PC-9 (cell line): Measurements from ENCODE around the gene ZMYND10. TPM values are rescaled to one million over a fixed set of nuclear protein-coding genes. Genes with fewer than 3 reads are reported as not detected.
A peak's percentile ranks its signal among the peaks of the same experiment; 100 is the strongest.

ENCODE experiments used
- Bru-seq: library from RNA; stranded (reverse); fragments of 400-500 nt; gene quantifications from one replicate; lab custom pipeline; 2021; lab: Mats Ljungman, UMichigan
- BruChase-seq, 2 experiments: library from RNA; stranded (reverse); fragments of 400-500 nt; gene quantifications; one replicate each; lab custom pipeline; 2021; lab: Mats Ljungman, UMichigan
- BruUV-seq: library from RNA; stranded (reverse); fragments of 400-500 nt; replicated peaks from 2 replicates; lab custom pipeline; 2021; lab: Mats Ljungman, UMichigan
- CTCF ChIA-PET: fragments of 300-600 bp; sonication (Branson Sonifier 250); formaldehyde crosslinking; loops from one replicate; lab custom pipeline; 2022; ENCODE audit warnings: antibody characterized with exemption; lab: Charles Lee
- POLR2A ChIA-PET: fragments of 300-600 bp; sonication (Branson Sonifier 250); formaldehyde crosslinking; loops from one replicate; lab custom pipeline; 2022; ENCODE audit warnings: antibody characterized with exemption; ENCODE audit not compliant: unreplicated experiment; lab: Charles Lee
- DNase-seq, 2 experiments: peaks; one replicate each; pipeline versions ENCODE4 v3.0.0 to v3.0.0-alpha.2; 2015 to 2022; ENCODE audit warnings: mixed read lengths in 1 of 2
- H2AFZ ChIP-seq: fragments of 200-600 bp; sonication (generic); 2 replicates; pipeline ENCODE4 v1.8.1; 2017; ENCODE audit warnings: antibody characterized with exemption
- H3F3A ChIP-seq: fragments of 200-600 bp; sonication (generic); 2 replicates; pipeline ENCODE4 v1.8.1; 2017; ENCODE audit warnings: antibody characterized with exemption, mild to moderate bottlenecking, low read depth; ENCODE audit not compliant: insufficient read depth
- H3K27ac ChIP-seq: fragments of 200-600 bp; sonication (generic); 2 replicates; pipeline ENCODE4 v1.6.1; 2016; ENCODE audit warnings: mixed run types
- H3K27me3 ChIP-seq: fragments of 200-600 bp; sonication (generic); 2 replicates; pipeline ENCODE4 v1.6.1; 2016; ENCODE audit warnings: low read depth, mixed run types; ENCODE audit not compliant: insufficient read depth
- H3K36me3 ChIP-seq: fragments of 200-600 bp; sonication (generic); 2 replicates; pipeline ENCODE4 v1.6.1; 2016; ENCODE audit warnings: low read depth, mixed run types
- H3K4me1 ChIP-seq: fragments of 200-600 bp; sonication (generic); replicated peaks from 2 replicates; pipeline ENCODE4 v1.6.1; 2016; ENCODE audit warnings: mixed run types; ENCODE audit not compliant: insufficient read depth
- H3K4me2 ChIP-seq: fragments of 200-600 bp; sonication (generic); 2 replicates; pipeline ENCODE4 v1.6.1; 2017; ENCODE audit warnings: mixed run types
- H3K4me3 ChIP-seq: fragments of 200-600 bp; sonication (generic); 2 replicates; pipeline ENCODE4 v1.6.1; 2016; ENCODE audit warnings: mixed run types
- H3K79me2 ChIP-seq: fragments of 200-600 bp; sonication (generic); 2 replicates; pipeline ENCODE4 v1.6.1; 2017; ENCODE audit warnings: low read depth, mixed run types
- H3K9me2 ChIP-seq: fragments of 200-600 bp; sonication (generic); 2 replicates; pipeline ENCODE4 v1.8.1; 2017; ENCODE audit warnings: mild to moderate bottlenecking; ENCODE audit not compliant: insufficient read depth
- H3K9me3 ChIP-seq: fragments of 200-600 bp; sonication (generic); 2 replicates; pipeline ENCODE4 v1.8.1; 2016; ENCODE audit warnings: low read depth; ENCODE audit not compliant: insufficient read depth
- H4K20me1 ChIP-seq: fragments of 200-600 bp; sonication (generic); 2 replicates; pipeline ENCODE4 v1.8.1; 2017; ENCODE audit not compliant: insufficient read depth
- CTCF ChIP-seq: fragments of 200-600 bp; sonication (generic); conservative IDR thresholded peaks from 2 replicates; pipeline ENCODE4 v1.6.1; 2017; ENCODE audit warnings: mixed run types, antibody characterized with exemption, mild to moderate bottlenecking, moderate library complexity
- EZH2 ChIP-seq: fragments of 200-600 bp; sonication (generic); IDR thresholded peaks from 2 replicates; pipeline ENCODE4 v1.8.0; 2017; ENCODE audit warnings: antibody characterized with exemption, low read depth
- intact Hi-C: fragments of 100-400 bp; cut with micrococcal nuclease; formaldehyde crosslinking; loops from one replicate; pipeline ENCODE4 v1.10.0; 2022; ENCODE audit not compliant: unreplicated experiment
- long read RNA-seq: library from polyadenylated mRNA; stranded (forward); transcript quantifications from one replicate; pipeline ENCODE4 v2.0.0, GENCODE V29; 2022
- total RNA-seq: library from RNA; stranded (reverse); gene quantifications from 2 replicates; pipeline ENCODE4 v1.2.3, GENCODE V29; 2021

ZMYND10 gene
- total RNA-seq (4.4 and 8.7 TPM in 2 replicates), Bru-seq, nascent RNA (percentile 29 among the genes with signal in this experiment), BruChase-seq, experiment 1, labeled RNA remaining after a 2-hour chase (percentile 33 among the genes with signal in this experiment), BruChase-seq, experiment 2, labeled RNA remaining after a 6-hour chase (percentile 40 among the genes with signal in this experiment)
- long read RNA-seq, transcript ZMYND10-201 (12 exons, 2,896 nt), result major isoform, 6 of 9 reads
- long read RNA-seq, partial matches to known transcripts, result 0 of 9 reads
- long read RNA-seq, other reads (novel, unspliced or antisense), result 3 of 9 reads

- BruUV-seq, result no TSS peak
- Histone ChIP-seq H3K27me3 (no peaks in the 10 kb centered on the region), H3K9me2 (no peaks in the 10 kb centered on the region), H3K27ac (no peak within 1 kb of the TSS), H4K20me1 (no peaks in the 10 kb centered on the region), H3K36me3 (no peaks in the 10 kb centered on the region), H3K4me1 (peaks cover 9% of the 10 kb centered on the region; the same call in 1 of the 2 replicates), H3K79me2 (0 out of 2 replicates have a peak, but pooled peaks cover 8% of the 10 kb centered on the region), H3K4me2 (no peak within 1 kb of the TSS), H3K9me3 (no peaks in the 10 kb centered on the region), H2AFZ (no peak within 1 kb of the TSS), H3K4me3 (no peak within 1 kb of the TSS), H3F3A (peaks cover 5% of the 10 kb centered on the region; the same call in 1 of the 2 replicates)
- intact Hi-C loops, result no loop called here
- DNase-seq, result peak in 1 of 2 experiments; percentile 55
- ChIA-PET CTCF (interaction anchor here (0.7 kb wide), 1 partner anchor 208 kb away, joined by 3 read pairs; no protein-coding TSS in a partner anchor), POLR2A (no interaction called here)
- TF ChIP-seq CTCF (no peak), EZH2 (no peak)
Observed at GRCh38 chr3:50345586-50346234, at the start of gene ZMYND10. Gene ZMYND10 (minus strand): TSS chr3:50345732. CDS start chr3:50345579, 153 bp downstream.

GRCh38 chr3:50393061-50393460 is 47.5 kb upstream of the ZMYND10 start:
- Histone ChIP-seq H3K4me2 (no peak overlapping the region), H3K27me3 (no peaks in the 10 kb centered on the region), H3K27ac (no peak overlapping the region), H3K79me2 (no peaks in the 10 kb centered on the region), H3K9me3 (no peaks in the 10 kb centered on the region), H2AFZ (no peak overlapping the region), H3K4me1 (peaks cover 22% of the 10 kb centered on the region), H3F3A (peaks cover 4% of the 10 kb centered on the region; the same call in 1 of the 2 replicates), H4K20me1 (no peaks in the 10 kb centered on the region), H3K9me2 (no peaks in the 10 kb centered on the region), H3K4me3 (no peak overlapping the region), H3K36me3 (no peaks in the 10 kb centered on the region)
- POLR2A ChIA-PET, result no interaction called here
- DNase-seq, result no peak
- no TSS peak for BruUV-seq
- TF ChIP-seq EZH2 (no peak), CTCF (no peak)
- intact Hi-C loops, result no loop called here
- CTCF ChIA-PET, result interaction anchor here (0.6 kb wide), 1 partner anchor 54 kb away, joined by 10 read pairs; no protein-coding TSS in a partner anchor

GRCh38 chr3:50392101-50392715 is 46.7 kb upstream of the ZMYND10 start:
- DNase-seq, result peak in 1 of 2 experiments; percentile 70
- TF ChIP-seq CTCF, result no peak
- TF ChIP-seq EZH2, result no peak
- no peaks in the 10 kb centered on the region for H3K79me2 ChIP-seq
- ChIA-PET CTCF (no interaction called here), POLR2A (no interaction called here)
- no peak overlapping the region for H2AFZ ChIP-seq
- no peaks in the 10 kb centered on the region for H4K20me1 ChIP-seq
- intact Hi-C loops, result no loop called here
- H3F3A ChIP-seq, result peaks cover 4% of the 10 kb centered on the region; the same call in 1 of the 2 replicates
- H3K9me2 ChIP-seq, result no peaks in the 10 kb centered on the region
- no peak overlapping the region for H3K4me2 ChIP-seq
- no peak overlapping the region for H3K27ac ChIP-seq
- H3K4me1 ChIP-seq, result peaks cover 22% of the 10 kb centered on the region
- BruUV-seq, result no TSS peak
- no peak overlapping the region for H3K4me3 ChIP-seq
- no peaks in the 10 kb centered on the region for H3K27me3 ChIP-seq
- no peaks in the 10 kb centered on the region for H3K36me3 ChIP-seq
- H3K9me3 ChIP-seq, result no peaks in the 10 kb centered on the region
